Lower leg skin (tissue), 3 donors: ENCODE data around the gene TRMU.

Experiments used
- POLR2A ChIP-seq, 2 donors: fragments of 450-650 bp; IDR thresholded peaks; one replicate each; pipeline ENCODE4 v1.6.1; 2016 to 2017; ENCODE audit warnings: antibody characterized with exemption in 2 of 2, mild to moderate bottlenecking in 1 of 2, moderate library complexity in 1 of 2
- TF ChIP-seq, protein P1 (sequence below), 3 donors: fragments of 450-650 bp; IDR thresholded peaks; one replicate each; pipeline ENCODE4 v1.5.1; 2016; ENCODE audit warnings: antibody characterized with exemption in 3 of 3, mild to moderate bottlenecking in 3 of 3, moderate library complexity in 2 of 3

DNA sequence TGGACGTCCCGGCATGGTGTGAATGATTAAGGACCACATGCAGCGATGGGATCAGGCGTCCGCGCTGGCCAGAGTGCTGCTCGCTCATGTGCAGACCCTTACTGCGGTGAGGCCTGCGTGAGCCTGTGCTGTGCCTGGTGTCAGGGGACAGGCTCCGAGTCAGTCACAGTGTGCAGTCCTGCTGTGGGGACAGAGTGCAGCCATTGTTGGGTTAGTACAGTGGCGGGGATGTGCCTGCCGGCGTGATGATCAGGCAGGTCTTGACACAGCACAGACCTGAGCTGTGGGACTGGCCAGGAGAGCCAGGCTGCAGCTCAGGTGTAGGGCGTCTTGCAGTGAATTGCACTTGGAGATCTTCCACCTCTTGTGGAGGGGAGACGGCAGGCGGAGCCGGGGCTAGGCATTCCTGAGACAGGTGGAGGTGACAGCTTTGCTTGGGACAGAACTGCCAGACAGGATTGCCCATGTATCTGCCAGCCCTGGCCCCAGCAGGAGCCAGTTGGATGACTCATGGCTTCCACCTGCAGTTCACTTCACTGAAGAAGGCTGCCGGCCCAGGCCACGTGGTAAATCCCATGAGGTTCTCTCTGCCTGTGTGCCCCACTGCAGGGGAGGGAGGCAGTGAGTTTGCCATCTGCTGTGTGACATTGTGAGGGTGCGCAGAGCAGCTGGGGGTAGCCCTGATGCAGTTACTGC lies 17.3 kb downstream of the TRMU start:
- TF ChIP-seq, protein P1, sequence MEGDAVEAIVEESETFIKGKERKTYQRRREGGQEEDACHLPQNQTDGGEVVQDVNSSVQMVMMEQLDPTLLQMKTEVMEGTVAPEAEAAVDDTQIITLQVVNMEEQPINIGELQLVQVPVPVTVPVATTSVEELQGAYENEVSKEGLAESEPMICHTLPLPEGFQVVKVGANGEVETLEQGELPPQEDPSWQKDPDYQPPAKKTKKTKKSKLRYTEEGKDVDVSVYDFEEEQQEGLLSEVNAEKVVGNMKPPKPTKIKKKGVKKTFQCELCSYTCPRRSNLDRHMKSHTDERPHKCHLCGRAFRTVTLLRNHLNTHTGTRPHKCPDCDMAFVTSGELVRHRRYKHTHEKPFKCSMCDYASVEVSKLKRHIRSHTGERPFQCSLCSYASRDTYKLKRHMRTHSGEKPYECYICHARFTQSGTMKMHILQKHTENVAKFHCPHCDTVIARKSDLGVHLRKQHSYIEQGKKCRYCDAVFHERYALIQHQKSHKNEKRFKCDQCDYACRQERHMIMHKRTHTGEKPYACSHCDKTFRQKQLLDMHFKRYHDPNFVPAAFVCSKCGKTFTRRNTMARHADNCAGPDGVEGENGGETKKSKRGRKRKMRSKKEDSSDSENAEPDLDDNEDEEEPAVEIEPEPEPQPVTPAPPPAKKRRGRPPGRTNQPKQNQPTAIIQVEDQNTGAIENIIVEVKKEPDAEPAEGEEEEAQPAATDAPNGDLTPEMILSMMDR (IDR thresholded peaks at IDR 0.05): no peak
- no peak for TF ChIP-seq POLR2A (IDR thresholded peaks at IDR 0.05)
